ENCODE measurements around the gene OR9A4. TPM values are rescaled to one million over a fixed set of nuclear protein-coding genes. Genes with fewer than 3 reads are reported as not detected.

The OR9A4 gene
- total RNA-seq, 1 experiment from 2014 or later: not detected

- no peak for TF ChIP-seq ZSCAN18 (CRISPR knock-in tag; IDR thresholded peaks at IDR 0.05)
- TF ChIP-seq, protein P1, sequence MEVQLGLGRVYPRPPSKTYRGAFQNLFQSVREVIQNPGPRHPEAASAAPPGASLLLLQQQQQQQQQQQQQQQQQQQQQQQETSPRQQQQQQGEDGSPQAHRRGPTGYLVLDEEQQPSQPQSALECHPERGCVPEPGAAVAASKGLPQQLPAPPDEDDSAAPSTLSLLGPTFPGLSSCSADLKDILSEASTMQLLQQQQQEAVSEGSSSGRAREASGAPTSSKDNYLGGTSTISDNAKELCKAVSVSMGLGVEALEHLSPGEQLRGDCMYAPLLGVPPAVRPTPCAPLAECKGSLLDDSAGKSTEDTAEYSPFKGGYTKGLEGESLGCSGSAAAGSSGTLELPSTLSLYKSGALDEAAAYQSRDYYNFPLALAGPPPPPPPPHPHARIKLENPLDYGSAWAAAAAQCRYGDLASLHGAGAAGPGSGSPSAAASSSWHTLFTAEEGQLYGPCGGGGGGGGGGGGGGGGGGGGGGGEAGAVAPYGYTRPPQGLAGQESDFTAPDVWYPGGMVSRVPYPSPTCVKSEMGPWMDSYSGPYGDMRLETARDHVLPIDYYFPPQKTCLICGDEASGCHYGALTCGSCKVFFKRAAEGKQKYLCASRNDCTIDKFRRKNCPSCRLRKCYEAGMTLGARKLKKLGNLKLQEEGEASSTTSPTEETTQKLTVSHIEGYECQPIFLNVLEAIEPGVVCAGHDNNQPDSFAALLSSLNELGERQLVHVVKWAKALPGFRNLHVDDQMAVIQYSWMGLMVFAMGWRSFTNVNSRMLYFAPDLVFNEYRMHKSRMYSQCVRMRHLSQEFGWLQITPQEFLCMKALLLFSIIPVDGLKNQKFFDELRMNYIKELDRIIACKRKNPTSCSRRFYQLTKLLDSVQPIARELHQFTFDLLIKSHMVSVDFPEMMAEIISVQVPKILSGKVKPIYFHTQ (CRISPR knock-in tag; IDR thresholded peaks at IDR 0.05): no peak
- TF ChIP-seq ZNF423 (CRISPR knock-in tag; IDR thresholded peaks at IDR 0.05): no peak
- no peak for TF ChIP-seq IRF2 (CRISPR knock-in tag; IDR thresholded peaks at IDR 0.05; ENCODE audit: borderline replicate concordance, low read depth)
These were observed 34.6 kb downstream of the OR9A4 start (continued) for GRCh38 chr7:141950806-141951205.

DNA sequence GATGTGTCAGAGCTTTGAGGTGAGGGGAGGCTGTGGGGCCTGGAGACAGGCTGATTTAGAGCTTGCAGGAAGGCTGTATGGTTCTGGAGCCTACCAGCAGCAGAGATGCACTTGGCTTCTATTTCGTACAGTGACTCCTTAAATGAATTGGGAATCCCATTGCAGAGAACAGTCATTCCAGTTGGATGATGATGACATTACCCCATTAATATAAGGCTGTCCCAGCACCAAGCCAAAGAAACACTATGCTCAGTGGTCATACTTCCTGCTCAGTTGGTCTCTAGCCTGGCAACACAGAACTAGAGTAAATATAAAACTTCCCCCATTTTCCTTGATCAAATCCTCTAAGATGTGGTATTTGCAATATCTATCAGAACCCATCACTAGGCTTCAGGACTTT, 36.3 kb downstream of the OR9A4 start:
- ATAC-seq: no peak
- no peak overlapping the region for H3K27ac Mint-ChIP-seq
- DNase-seq (ENCODE audit: low spot score): no peak
- H3K36me3 Mint-ChIP-seq: no peaks in the 10 kb centered on the region
- H3K4me1 Mint-ChIP-seq: peaks cover 9% of the 10 kb centered on the region
- no peak overlapping the region for H3K4me3 Mint-ChIP-seq
- POLR2A ChIA-PET: no interaction called here
- H3K9me3 Mint-ChIP-seq: no peaks in the 10 kb centered on the region
- CTCF ChIA-PET: no interaction called here
- no peaks in the 10 kb centered on the region for H3K27me3 Mint-ChIP-seq (ENCODE audit: low read depth)
- no peak for TF ChIP-seq ZNF416 (CRISPR knock-in tag; IDR thresholded peaks at IDR 0.05)
- TF ChIP-seq FOXK1 (CRISPR knock-in tag; IDR thresholded peaks at IDR 0.05): no peak
- no peak for TF ChIP-seq IRF2 (CRISPR knock-in tag; IDR thresholded peaks at IDR 0.05; ENCODE audit: borderline replicate concordance, low read depth)
- TF ChIP-seq ZNF219 (CRISPR knock-in tag; IDR thresholded peaks at IDR 0.05; ENCODE audit: borderline replicate concordance): no peak
- no peak for TF ChIP-seq NR1H2 (CRISPR knock-in tag; IDR thresholded peaks at IDR 0.05)
- TF ChIP-seq MXD4 (CRISPR knock-in tag; IDR thresholded peaks at IDR 0.05; ENCODE audit: borderline replicate concordance): no peak
- TF ChIP-seq IRF1 (CRISPR knock-in tag; IDR thresholded peaks at IDR 0.05): no peak
- TF ChIP-seq ZNF281 (CRISPR knock-in tag; IDR thresholded peaks at IDR 0.05): no peak
- no peak for TF ChIP-seq USF1 (CRISPR knock-in tag; IDR thresholded peaks at IDR 0.05)
- no peak for TF ChIP-seq GABPB1 (CRISPR knock-in tag; IDR thresholded peaks at IDR 0.05)
- TF ChIP-seq JUN (CRISPR knock-in tag; IDR thresholded peaks at IDR 0.05): no peak

GRCh38 chr7:141954334-141954733, 38.1 kb downstream of the OR9A4 start:
- Mint-ChIP-seq H3K27me3 (ENCODE audit: low read depth) (no peaks in the 10 kb centered on the region), H3K27ac (peak overlapping the region; percentile 71; the same call in 1 of the 2 replicates), H3K4me3 (no peak overlapping the region), H3K4me1 (peaks cover 9% of the 10 kb centered on the region), H3K36me3 (no peaks in the 10 kb centered on the region), H3K9me3 (no peaks in the 10 kb centered on the region)
- ChIA-PET POLR2A (interaction anchor here (0.9 kb wide), 1 partner anchor 9 kb away, joined by 4 read pairs; no protein-coding TSS in a partner anchor), CTCF (interaction anchor here (2.0 kb wide), 1 partner anchor 22 kb away, joined by 9 read pairs; no protein-coding TSS in a partner anchor)
- ATAC-seq: peak; percentile 82
- TF ChIP-seq, protein P2, sequence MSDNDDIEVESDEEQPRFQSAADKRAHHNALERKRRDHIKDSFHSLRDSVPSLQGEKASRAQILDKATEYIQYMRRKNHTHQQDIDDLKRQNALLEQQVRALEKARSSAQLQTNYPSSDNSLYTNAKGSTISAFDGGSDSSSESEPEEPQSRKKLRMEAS (CRISPR knock-in tag; IDR thresholded peaks at IDR 0.05): no peak
- TF ChIP-seq HMGA2 (CRISPR knock-in tag; IDR thresholded peaks at IDR 0.05): no peak
- TF ChIP-seq JAZF1 (CRISPR knock-in tag; IDR thresholded peaks at IDR 0.05): no peak
- TF ChIP-seq MYBL2 (CRISPR knock-in tag; IDR thresholded peaks at IDR 0.05): no peak
- no peak for TF ChIP-seq USF2 (CRISPR knock-in tag; IDR thresholded peaks at IDR 0.05)
- TF ChIP-seq ZNF232 (CRISPR knock-in tag; IDR thresholded peaks at IDR 0.05): no peak
- no peak for TF ChIP-seq IRF2 (CRISPR knock-in tag; IDR thresholded peaks at IDR 0.05; ENCODE audit: borderline replicate concordance, low read depth)
- TF ChIP-seq NR2C2 (CRISPR knock-in tag; IDR thresholded peaks at IDR 0.05): no peak
- DNase-seq (ENCODE audit: low spot score): no peak

Measured in WTC11 (cell line).